Thyroid gland (tissue), 4 donors: ENCODE results near the gene SLITRK5. TPM values are rescaled to one million over a fixed set of nuclear protein-coding genes. Genes with fewer than 3 reads are reported as not detected.
A peak's percentile ranks its signal among the peaks of the same experiment; 100 is the strongest.

Experiments used
- DNase-seq, 2 donors: peaks; one replicate each; pipeline ENCODE4 v3.0.0-alpha.2; 2019
- H3K27ac ChIP-seq, 3 donors: fragments of 200-600 bp; sonication (generic); 1 replicate in 2 of 3; 2 replicates in 1 of 3; pipeline ENCODE4 v1.5.1; 2016 to 2019; ENCODE audit warnings: mild to moderate bottlenecking in 1 of 3, moderate library complexity in 1 of 3
- H3K27me3 ChIP-seq: fragments of 200-600 bp; sonication (generic); one replicate; pipeline ENCODE4 v1.5.1; 2019
- H3K36me3 ChIP-seq, 2 donors: fragments of 200-600 bp; sonication (generic); one replicate each; pipeline ENCODE4 v1.5.1; 2016 to 2019
- H3K4me1 ChIP-seq, 2 donors: fragments of 200-600 bp; sonication (generic); one replicate each; pipeline ENCODE4 v1.5.1; 2017 to 2019
- H3K4me3 ChIP-seq, 3 donors: fragments of 200-600 bp; sonication (generic); replicated peaks in 1 of 3; 1 replicate in 2 of 3; 2 replicates in 1 of 3; pipeline ENCODE4 v1.5.1; 2016; ENCODE audit warnings: mild to moderate bottlenecking in 1 of 3
- H3K9me3 ChIP-seq: fragments of 200-600 bp; sonication (generic); one replicate; pipeline ENCODE4 v1.5.1; 2017
- CTCF ChIP-seq, 6 experiments: fragments of 200-600 bp in 3 of 6; fragments of 450-650 bp in 3 of 6; sonication (generic) in 3 of 6; IDR thresholded peaks; one replicate each; pipeline ENCODE4 v1.5.1; 2016 to 2019; ENCODE audit warnings: antibody characterized with exemption in 6 of 6, mild to moderate bottlenecking in 2 of 6, inconsistent platforms in 1 of 6, moderate library complexity in 1 of 6
- POLR2A ChIP-seq, 2 donors: fragments of 450-650 bp; IDR thresholded peaks; one replicate each; pipeline ENCODE4 v1.6.1; 2017; ENCODE audit warnings: antibody characterized with exemption in 2 of 2, mild to moderate bottlenecking in 2 of 2, moderate library complexity in 1 of 2
- WGBS, 2 donors: methylation state at CpG; one replicate each; pipeline ENCODE4 v1.1.5; 2017; 5-methylcytosine and 5-hydroxymethylcytosine counted together
- intact Hi-C: fragments of 100-400 bp; cut with DNase I; formaldehyde crosslinking; loops from one replicate; pipeline ENCODE4 v1.15.1; 2023
- total RNA-seq, 4 donors: library from RNA; depleted of rRNA; stranded (reverse); fragments of >200 nt; gene quantifications; one replicate each; pipeline ENCODE4 v1.2.3, GENCODE V29; 2016

The SLITRK5 gene
- total RNA-seq, 4 donors from 2014 or later: 1.9 to 7.4 (median 4.0) TPM

- H3K27me3 ChIP-seq: no peaks in the 10 kb centered on the region
- intact Hi-C loops: no loop called here
- H3K4me1 ChIP-seq: peaks cover 17 to 41% of the 10 kb centered on the region in 2 donors
These were observed 5.3 kb downstream of the SLITRK5 start for GRCh38 chr13:87676254-87677042.

GRCh38 chr13:87677043-87677495, 5.9 kb downstream of the SLITRK5 start:
- H3K27ac ChIP-seq: peak overlapping the region; percentile 62 to 87 (median 75)
- no peak for TF ChIP-seq CTCF (IDR thresholded peaks at IDR 0.05)
- TF ChIP-seq POLR2A (IDR thresholded peaks at IDR 0.05): peak in 1 of 2 donors; percentile 14
- H3K9me3 ChIP-seq: no peaks in the 10 kb centered on the region
- peak in 1 of 2 donors; percentile 29 for DNase-seq
- WGBS, 2 donors: 44 to 48% methylated on average over 21 to 23 of the region's 29 CpGs
- H3K36me3 ChIP-seq: no peaks in the 10 kb centered on the region
- peak overlapping the region in 1 of 3 donors; percentile 43 for H3K4me3 ChIP-seq
- intact Hi-C loops: no loop called here
- H3K4me1 ChIP-seq: peaks cover 17 to 35% of the 10 kb centered on the region in 2 donors
- H3K27me3 ChIP-seq: no peaks in the 10 kb centered on the region

More at GRCh38 chr13:87676254-87677042, 5.3 kb downstream of the SLITRK5 start:
- H3K9me3 ChIP-seq: no peaks in the 10 kb centered on the region
- peak in 1 of 2 donors; percentile 37 for DNase-seq
- peak overlapping the region; percentile 62 to 87 (median 75) for H3K27ac ChIP-seq
- TF ChIP-seq POLR2A (IDR thresholded peaks at IDR 0.05) (no peak), CTCF (IDR thresholded peaks at IDR 0.05) (no peak)
- no peak overlapping the region for H3K4me3 ChIP-seq
- WGBS, 2 donors: 67 to 86% methylated on average over 32 to 33 of the region's 33 CpGs
- H3K36me3 ChIP-seq: no peaks in the 10 kb centered on the region

GRCh38 chr13:87677496-87678371, 6.6 kb downstream of the SLITRK5 start:
- peak; percentile 66 to 71 for DNase-seq

GRCh38 chr13:87678372-87678752, 7.2 kb downstream of the SLITRK5 start:
- H3K27me3 ChIP-seq: no peaks in the 10 kb centered on the region

More at GRCh38 chr13:87677496-87678371, 6.6 kb downstream of the SLITRK5 start:
- no peaks in the 10 kb centered on the region for H3K9me3 ChIP-seq
- 1 to 3% methylated on average over 38 to 43 of the region's 60 CpGs for WGBS, 2 donors
- H3K36me3 ChIP-seq: no peaks in the 10 kb centered on the region
- TF ChIP-seq CTCF (IDR thresholded peaks at IDR 0.05) (no peak), POLR2A (IDR thresholded peaks at IDR 0.05) (peak in 1 of 2 donors; percentile 41)
- intact Hi-C loops: no loop called here
- peak overlapping the region in 2 of 3 donors; percentile 20 to 43 for H3K4me3 ChIP-seq
- peaks cover 17 to 33% of the 10 kb centered on the region in 2 donors for H3K4me1 ChIP-seq
- peak overlapping the region; percentile 62 to 87 (median 75) for H3K27ac ChIP-seq
- no peaks in the 10 kb centered on the region for H3K27me3 ChIP-seq

More at GRCh38 chr13:87678372-87678752, 7.2 kb downstream of the SLITRK5 start:
- whole genome bisulfite sequencing, 2 donors: 15 to 23% methylated on average over 8 of the region's 8 CpGs
- DNase-seq: peak; percentile 16 to 27
- H3K27ac ChIP-seq: peak overlapping the region; percentile 62 to 87 (median 75)
- TF ChIP-seq POLR2A (IDR thresholded peaks at IDR 0.05): no peak
- no peak for TF ChIP-seq CTCF (IDR thresholded peaks at IDR 0.05)
- no peaks in the 10 kb centered on the region for H3K9me3 ChIP-seq
- intact Hi-C loops: no loop called here
- H3K4me1 ChIP-seq: peaks cover 17 to 27% of the 10 kb centered on the region in 2 donors
- H3K36me3 ChIP-seq: no peaks in the 10 kb centered on the region
- peak overlapping the region in 2 of 3 donors; percentile 20 to 43 for H3K4me3 ChIP-seq
